Gastroesophageal sphincter (tissue), 4 donors: ENCODE measurements around the gene PPME1. TPM values are rescaled to one million over a fixed set of nuclear protein-coding genes. Genes with fewer than 3 reads are reported as not detected.
A peak's percentile ranks its signal among the peaks of the same experiment; 100 is the strongest.

Experiments
- ATAC-seq: fragments of 150-250 bp; one replicate; pipeline ENCODE4 v1.9.1; 2016; ENCODE audit warnings: mild to moderate bottlenecking, moderate library complexity
- H3K27ac ChIP-seq, 4 donors: fragments of 200-600 bp; sonication (generic) in 3 of 4; 1 replicate in 3 of 4; 2 replicates in 1 of 4; pipeline ENCODE4 v1.5.1; 2016 to 2019
- H3K27me3 ChIP-seq: fragments of 200-600 bp; sonication (generic); one replicate; pipeline ENCODE4 v1.5.1; 2019
- H3K36me3 ChIP-seq, 2 donors: fragments of 200-600 bp; sonication (generic); one replicate each; pipeline ENCODE4 v1.5.1; 2019; ENCODE audit warnings: control low read depth in 1 of 2
- H3K4me1 ChIP-seq, 3 donors: fragments of 200-600 bp; sonication (generic); 1 replicate in 2 of 3; 2 replicates in 1 of 3; pipeline ENCODE4 v1.5.1; 2016 to 2019; ENCODE audit warnings: control low read depth in 2 of 3
- H3K4me3 ChIP-seq, 2 donors: fragments of 200-600 bp; sonication (generic); one replicate each; pipeline ENCODE4 v1.5.1; 2019; ENCODE audit warnings: mild to moderate bottlenecking in 1 of 2, moderate library complexity in 1 of 2
- H3K9me3 ChIP-seq, 3 donors: fragments of 200-600 bp; sonication (generic); one replicate each; pipeline ENCODE4 v1.5.1; 2017 to 2019; ENCODE audit warnings: control low read depth in 2 of 3
- CTCF ChIP-seq, 4 experiments: fragments of 200-600 bp in 2 of 4; fragments of 450-650 bp in 2 of 4; sonication (generic) in 1 of 4; IDR thresholded peaks; one replicate each; pipeline ENCODE4 v1.5.1; 2017 to 2019; ENCODE audit warnings: antibody characterized with exemption in 4 of 4, mild to moderate bottlenecking in 2 of 4, moderate library complexity in 2 of 4
- EP300 ChIP-seq: sonication (generic); formaldehyde crosslinking; IDR thresholded peaks from one replicate; pipeline ENCODE4 v1.6.1; 2017; ENCODE audit warnings: antibody characterized with exemption, mild to moderate bottlenecking
- POLR2A ChIP-seq, 2 donors: fragments of 450-650 bp; IDR thresholded peaks; one replicate each; pipeline ENCODE4 v1.6.1; 2017; ENCODE audit warnings: antibody characterized with exemption in 2 of 2, mild to moderate bottlenecking in 2 of 2, moderate library complexity in 1 of 2
- POLR2AphosphoS5 ChIP-seq: sonication (generic); formaldehyde crosslinking; IDR thresholded peaks from one replicate; pipeline ENCODE4 v1.6.1; 2017; ENCODE audit warnings: antibody characterized with exemption
- WGBS, 2 donors: methylation state at CpG; one replicate each; pipeline ENCODE4 v1.1.5; 2018; ENCODE audit warnings: low coverage in 1 of 2; 5-methylcytosine and 5-hydroxymethylcytosine counted together
- total RNA-seq, 4 donors: library from RNA; depleted of rRNA; stranded (reverse); fragments of >200 nt; gene quantifications; one replicate each; pipeline ENCODE4 v1.1.0, GENCODE V29; 2016

The PPME1 gene
- total RNA-seq, 4 donors from 2014 or later: 27.1 to 45.3 (median 32.0) TPM

GRCh38 chr11:74262725-74263124, 91.6 kb downstream of the PPME1 start:
- 75 to 83% methylated on average over 1 to 2 of the region's 2 CpGs for WGBS, 2 donors
- no peak overlapping the region for H3K27ac ChIP-seq
- ATAC-seq: no peak
- H3K4me3 ChIP-seq: no peak overlapping the region
- TF ChIP-seq CTCF (IDR thresholded peaks at IDR 0.05) (no peak), POLR2AphosphoS5 (no peak), EP300 (no peak), POLR2A (IDR thresholded peaks at IDR 0.05) (no peak)
- H3K9me3 ChIP-seq: no peaks in the 10 kb centered on the region
- H3K4me1 ChIP-seq: peaks cover 0 to 11% (median 2%) of the 10 kb centered on the region in 3 donors
- H3K27me3 ChIP-seq: no peaks in the 10 kb centered on the region
- H3K36me3 ChIP-seq: no peaks in the 10 kb centered on the region

GRCh38 chr11:74265256-74265655, 94.2 kb downstream of the PPME1 start:
- H3K4me3 ChIP-seq: no peak overlapping the region
- H3K9me3 ChIP-seq: no peaks in the 10 kb centered on the region
- H3K27me3 ChIP-seq: no peaks in the 10 kb centered on the region
- no peak for TF ChIP-seq POLR2AphosphoS5
- no peak for TF ChIP-seq EP300
- TF ChIP-seq POLR2A (IDR thresholded peaks at IDR 0.05): no peak
- no peak for TF ChIP-seq CTCF (IDR thresholded peaks at IDR 0.05)
- 100% methylated on average over 1 of the region's 1 CpG; no CpG with 5 or more reads in 1 of the 2 donors for WGBS, 2 donors
- no peak overlapping the region for H3K27ac ChIP-seq
- ATAC-seq: no peak
- no peaks in the 10 kb centered on the region for H3K4me1 ChIP-seq
- H3K36me3 ChIP-seq: no peaks in the 10 kb centered on the region

GRCh38 chr11:74267014-74267413, 95.9 kb downstream of the PPME1 start:
- Histone ChIP-seq H3K27ac (no peak overlapping the region), H3K4me3 (no peak overlapping the region), H3K27me3 (no peaks in the 10 kb centered on the region), H3K36me3 (no peaks in the 10 kb centered on the region), H3K4me1 (no peaks in the 10 kb centered on the region), H3K9me3 (no peaks in the 10 kb centered on the region)
- no peak for ATAC-seq
- WGBS, 2 donors: 64 to 94% methylated on average over 3 to 4 of the region's 6 CpGs
- no peak for TF ChIP-seq CTCF (IDR thresholded peaks at IDR 0.05)
- TF ChIP-seq POLR2A (IDR thresholded peaks at IDR 0.05): no peak
- no peak for TF ChIP-seq POLR2AphosphoS5

- no peaks in the 10 kb centered on the region for H3K9me3 ChIP-seq
- H3K36me3 ChIP-seq: no peaks in the 10 kb centered on the region
- no peak overlapping the region for H3K4me3 ChIP-seq
- TF ChIP-seq EP300: no peak
- TF ChIP-seq CTCF (IDR thresholded peaks at IDR 0.05): no peak
- no peak for TF ChIP-seq POLR2A (IDR thresholded peaks at IDR 0.05)
- TF ChIP-seq POLR2AphosphoS5: no peak
- H3K27me3 ChIP-seq: no peaks in the 10 kb centered on the region
- H3K4me1 ChIP-seq: no peaks in the 10 kb centered on the region
- H3K27ac ChIP-seq: no peak overlapping the region
- no peak for ATAC-seq
- WGBS, 2 donors: 73 to 81% methylated on average over 2 to 4 of the region's 4 CpGs
Measured at GRCh38 chr11:74268456-74268855, 97.4 kb downstream of the PPME1 start.

GRCh38 chr11:74269161-74269811, 98.2 kb downstream of the PPME1 start:
- ATAC-seq: peak; percentile 46
- Histone ChIP-seq H3K27me3 (no peaks in the 10 kb centered on the region), H3K27ac (no peak overlapping the region), H3K36me3 (no peaks in the 10 kb centered on the region), H3K4me1 (no peaks in the 10 kb centered on the region), H3K4me3 (no peak overlapping the region), H3K9me3 (no peaks in the 10 kb centered on the region)
- WGBS, 2 donors: 73 to 79% methylated on average over 10 of the region's 11 CpGs
- TF ChIP-seq POLR2A (IDR thresholded peaks at IDR 0.05) (no peak), POLR2AphosphoS5 (no peak), EP300 (no peak), CTCF (IDR thresholded peaks at IDR 0.05) (no peak)
